GM12801 (cell line): ENCODE measurements around the gene ENKD1.

Experiments used
- TF ChIP-seq, protein P1 (sequence below): IDR thresholded peaks from one replicate; pipeline ENCODE4 v1.5.1; 2011; ENCODE audit warnings: control low read depth; ENCODE audit not compliant: insufficient read length; ENCODE audit errors: extremely low read depth

ENKD1 gene

DNA sequence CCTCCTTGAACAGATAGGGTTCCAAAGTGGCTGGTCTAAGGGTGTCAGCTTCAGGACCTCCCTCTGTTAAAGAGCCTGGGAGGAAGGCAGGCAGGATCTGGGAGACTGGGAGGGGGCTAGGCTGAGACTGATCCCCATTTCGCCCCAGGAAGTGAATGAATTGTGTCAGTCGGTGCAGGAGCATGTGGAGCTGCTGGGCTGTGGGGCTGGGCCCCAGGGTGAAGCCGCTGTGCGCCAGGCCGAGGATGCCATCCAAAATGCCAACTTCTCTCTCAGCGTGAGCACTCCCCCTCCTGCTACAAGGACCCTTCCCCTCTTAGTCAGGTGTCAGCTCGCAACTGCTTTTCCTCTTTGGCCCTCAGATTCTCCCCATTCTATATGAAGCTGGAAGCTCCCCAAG is 15.5 kb downstream of the ENKD1 start:
- TF ChIP-seq, protein P1, sequence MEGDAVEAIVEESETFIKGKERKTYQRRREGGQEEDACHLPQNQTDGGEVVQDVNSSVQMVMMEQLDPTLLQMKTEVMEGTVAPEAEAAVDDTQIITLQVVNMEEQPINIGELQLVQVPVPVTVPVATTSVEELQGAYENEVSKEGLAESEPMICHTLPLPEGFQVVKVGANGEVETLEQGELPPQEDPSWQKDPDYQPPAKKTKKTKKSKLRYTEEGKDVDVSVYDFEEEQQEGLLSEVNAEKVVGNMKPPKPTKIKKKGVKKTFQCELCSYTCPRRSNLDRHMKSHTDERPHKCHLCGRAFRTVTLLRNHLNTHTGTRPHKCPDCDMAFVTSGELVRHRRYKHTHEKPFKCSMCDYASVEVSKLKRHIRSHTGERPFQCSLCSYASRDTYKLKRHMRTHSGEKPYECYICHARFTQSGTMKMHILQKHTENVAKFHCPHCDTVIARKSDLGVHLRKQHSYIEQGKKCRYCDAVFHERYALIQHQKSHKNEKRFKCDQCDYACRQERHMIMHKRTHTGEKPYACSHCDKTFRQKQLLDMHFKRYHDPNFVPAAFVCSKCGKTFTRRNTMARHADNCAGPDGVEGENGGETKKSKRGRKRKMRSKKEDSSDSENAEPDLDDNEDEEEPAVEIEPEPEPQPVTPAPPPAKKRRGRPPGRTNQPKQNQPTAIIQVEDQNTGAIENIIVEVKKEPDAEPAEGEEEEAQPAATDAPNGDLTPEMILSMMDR = no peak

DNA sequence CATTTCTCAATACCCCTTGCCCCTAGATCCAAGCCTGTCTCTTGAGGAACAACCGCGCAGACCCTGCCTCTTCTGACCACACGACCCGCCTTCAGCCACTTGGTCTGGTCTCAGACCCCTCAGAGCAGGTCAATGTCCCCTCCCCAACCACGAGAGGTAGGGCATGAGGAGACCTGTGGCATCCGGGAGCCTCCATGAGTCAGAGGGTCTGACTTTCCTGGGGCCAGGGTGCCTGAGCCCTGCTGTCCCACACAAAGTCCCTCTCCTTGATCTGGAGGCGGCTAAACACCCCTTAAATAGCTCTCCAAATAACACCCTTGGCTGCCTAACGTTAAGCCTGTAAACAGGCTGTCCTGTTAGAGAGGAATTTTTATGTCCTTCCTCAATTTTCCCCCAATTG is 16.5 kb downstream of the ENKD1 start:
- TF ChIP-seq, protein P1 = no peak

DNA sequence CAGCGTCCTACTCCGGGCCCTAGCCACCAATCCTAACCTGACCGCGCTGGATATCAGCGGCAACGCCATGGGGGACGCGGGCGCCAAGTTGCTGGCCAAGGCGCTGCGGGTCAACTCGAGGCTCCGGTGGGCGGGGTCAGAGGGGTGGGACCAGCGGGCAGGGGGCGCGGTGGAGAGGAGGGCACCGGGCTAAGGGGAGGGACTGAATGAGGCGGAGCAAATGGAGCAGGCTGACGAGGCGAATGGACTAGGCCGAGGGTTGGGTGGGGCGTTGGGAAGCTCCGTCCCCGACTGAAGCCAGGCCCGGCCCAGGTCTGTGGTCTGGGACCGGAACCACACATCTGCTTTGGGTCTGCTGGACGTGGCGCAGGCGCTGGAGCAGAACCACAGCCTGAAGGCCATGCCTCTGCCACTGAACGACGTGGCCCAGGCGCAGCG is 17.0 kb downstream of the ENKD1 start:
- TF ChIP-seq, protein P1 = no peak

GRCh38 chr16:67648764-67649407 is 17.7 kb downstream of the ENKD1 start:
- TF ChIP-seq, protein P1 = no peak

- TF ChIP-seq, protein P1 = no peak
Observed at GRCh38 chr16:67648088-67648763, 18.3 kb downstream of the ENKD1 start.

GRCh38 chr16:67647681-67648080 is 18.9 kb downstream of the ENKD1 start:
- TF ChIP-seq, protein P1 = no peak

- TF ChIP-seq, protein P1 = no peak
Observed at GRCh38 chr16:67647111-67647651, 19.4 kb downstream of the ENKD1 start.
